HEK293 (cell line): ENCODE measurements around the gene RBBP8.

Experiments
- CTCF ChIA-PET: fragments of 350-600 bp; formaldehyde crosslinking; extraction: SDS; loops from one replicate; lab custom pipeline; 2021; ENCODE audit warnings: antibody characterized with exemption; lab: Yijun Ruan, JAX
- POLR2A ChIA-PET: fragments of 300-600 bp; formaldehyde crosslinking; extraction: SDS; loops from one replicate; lab custom pipeline; 2020; ENCODE audit warnings: antibody characterized with exemption, inconsistent platforms; lab: Yijun Ruan, JAX
- H3K27ac ChIP-seq: fragments of 200-500 bp; sonication (Bioruptor generic); 2 replicates; pipeline ENCODE4 v1.5.1; 2014; ENCODE audit warnings: low read depth, low read length, control low read depth, inconsistent platforms; ENCODE audit errors: extremely low read depth
- H3K36me3 ChIP-seq, 2 experiments: fragments of 200-500 bp in 1 of 2; sonication (Bioruptor generic) in 1 of 2; 1 replicate in 1 of 2; 2 replicates in 1 of 2; pipeline ENCODE4 v1.5.1; 2014 to 2017; ENCODE audit warnings: inconsistent platforms in 2 of 2, low read length in 2 of 2; ENCODE audit not compliant: control insufficient read depth in 2 of 2, insufficient read depth in 1 of 2
- H3K4me1 ChIP-seq: fragments of 200-500 bp; sonication (Bioruptor generic); 2 replicates; pipeline ENCODE4 v1.5.1; 2014; ENCODE audit warnings: mild to moderate bottlenecking, low read length, inconsistent platforms; ENCODE audit not compliant: control insufficient read depth, insufficient read depth
- H3K4me3 ChIP-seq: 2 replicates; pipeline ENCODE4 v1.5.1; 2011; ENCODE audit warnings: low read depth, mild to moderate bottlenecking, control low read depth, low read length, moderate library complexity
- H3K9me3 ChIP-seq: fragments of 200-500 bp; sonication (Bioruptor generic); 2 replicates; pipeline ENCODE4 v1.5.1; 2014; ENCODE audit warnings: low read depth, low read length, inconsistent platforms; ENCODE audit not compliant: control insufficient read depth, insufficient read depth
- GFI1B ChIP-seq: fragments of 450-650 bp; formaldehyde crosslinking; IDR thresholded peaks from 2 replicates; pipeline ENCODE4 v1.5.1; 2016; ENCODE audit warnings: missing biosample characterization, missing genetic modification characterization
- KLF16 ChIP-seq: fragments of 450-650 bp; formaldehyde crosslinking; IDR thresholded peaks from 2 replicates; pipeline ENCODE4 v1.5.1; 2017; ENCODE audit warnings: missing biosample characterization, missing genetic modification characterization
- MEIS1 ChIP-seq: sonication (generic); formaldehyde crosslinking; IDR thresholded peaks from 2 replicates; pipeline ENCODE4 v1.8.1; 2022; ENCODE audit warnings: missing genetic modification reagents, mild to moderate bottlenecking, borderline replicate concordance
- SALL2 ChIP-seq: fragments of 450-650 bp; formaldehyde crosslinking; IDR thresholded peaks from 2 replicates; pipeline ENCODE4 v1.5.0; 2017; ENCODE audit warnings: missing biosample characterization, mild to moderate bottlenecking, missing genetic modification characterization, borderline replicate concordance
- TCF7L2 ChIP-seq: IDR thresholded peaks from 2 replicates; pipeline ENCODE4 v1.6.1; 2011; ENCODE audit warnings: low read depth, mild to moderate bottlenecking, inconsistent platforms, low read length, moderate library complexity, borderline replicate concordance
- TRIM28 ChIP-seq: IDR thresholded peaks from 2 replicates; pipeline ENCODE4 v1.6.1; 2011; ENCODE audit warnings: low read length, control low read depth, borderline replicate concordance
- ZBTB17 ChIP-seq: fragments of 450-650 bp; formaldehyde crosslinking; IDR thresholded peaks from 2 replicates; pipeline ENCODE4 v1.5.1; 2016; ENCODE audit warnings: missing biosample characterization, missing genetic modification characterization
- ZFP69B ChIP-seq: fragments of 450-650 bp; formaldehyde crosslinking; IDR thresholded peaks from 2 replicates; pipeline ENCODE4 v1.5.1; 2016; ENCODE audit warnings: missing biosample characterization, missing genetic modification characterization
- ZNF10 ChIP-seq: fragments of 450-650 bp; formaldehyde crosslinking; IDR thresholded peaks from 2 replicates; pipeline ENCODE4 v1.5.1; 2017; ENCODE audit warnings: missing biosample characterization, missing genetic modification characterization
- ZNF2 ChIP-seq: fragments of 450-650 bp; formaldehyde crosslinking; IDR thresholded peaks from 2 replicates; pipeline ENCODE4 v1.5.1; 2016; ENCODE audit warnings: missing biosample characterization, missing genetic modification characterization
- ZNF202 ChIP-seq: fragments of 450-650 bp; formaldehyde crosslinking; IDR thresholded peaks from 2 replicates; pipeline ENCODE4 v1.5.1; 2016; ENCODE audit warnings: missing biosample characterization, missing genetic modification characterization, borderline replicate concordance
- ZNF221 ChIP-seq: fragments of 450-650 bp; formaldehyde crosslinking; IDR thresholded peaks from 2 replicates; pipeline ENCODE4 v1.5.1; 2017; ENCODE audit warnings: missing biosample characterization, missing genetic modification characterization, borderline replicate concordance
- ZNF24 ChIP-seq: fragments of 450-650 bp; formaldehyde crosslinking; IDR thresholded peaks from 2 replicates; pipeline ENCODE4 v1.5.1; 2016; ENCODE audit warnings: missing biosample characterization, missing genetic modification characterization
- ZNF292 ChIP-seq: fragments of 450-650 bp; formaldehyde crosslinking; IDR thresholded peaks from 2 replicates; pipeline ENCODE4 v1.5.1; 2016; ENCODE audit warnings: low read depth, missing biosample characterization, missing genetic modification characterization, borderline replicate concordance
- ZNF302 ChIP-seq: fragments of 450-650 bp; formaldehyde crosslinking; IDR thresholded peaks from 2 replicates; pipeline ENCODE4 v1.5.1; 2016; ENCODE audit warnings: missing biosample characterization, missing genetic modification characterization, low read depth
- ZNF324 ChIP-seq: fragments of 450-650 bp; formaldehyde crosslinking; IDR thresholded peaks from 2 replicates; pipeline ENCODE4 v1.5.1; 2016; ENCODE audit warnings: missing biosample characterization, missing genetic modification characterization
- ZNF335 ChIP-seq: fragments of 450-650 bp; formaldehyde crosslinking; conservative IDR thresholded peaks from 2 replicates; pipeline ENCODE4 v1.5.1; 2016; ENCODE audit warnings: missing biosample characterization, missing genetic modification characterization
- ZNF350 ChIP-seq: fragments of 450-650 bp; formaldehyde crosslinking; IDR thresholded peaks from 2 replicates; pipeline ENCODE4 v1.5.0; 2017; ENCODE audit warnings: missing biosample characterization, mild to moderate bottlenecking, missing genetic modification characterization
- ZNF391 ChIP-seq: fragments of 450-650 bp; formaldehyde crosslinking; IDR thresholded peaks from 2 replicates; pipeline ENCODE4 v1.5.1; 2016; ENCODE audit warnings: low read depth, missing biosample characterization, missing genetic modification characterization, borderline replicate concordance
- ZNF394 ChIP-seq: fragments of 450-650 bp; formaldehyde crosslinking; IDR thresholded peaks from 2 replicates; pipeline ENCODE4 v1.5.1; 2016; ENCODE audit warnings: missing biosample characterization, missing genetic modification characterization, mild to moderate bottlenecking, moderate library complexity, borderline replicate concordance
- ZNF416 ChIP-seq: fragments of 450-650 bp; formaldehyde crosslinking; IDR thresholded peaks from 2 replicates; pipeline ENCODE4 v1.5.1; 2016; ENCODE audit warnings: missing biosample characterization, missing genetic modification characterization
- ZNF510 ChIP-seq: fragments of 450-650 bp; formaldehyde crosslinking; IDR thresholded peaks from 2 replicates; pipeline ENCODE4 v1.5.1; 2018; ENCODE audit warnings: mild to moderate bottlenecking, missing genetic modification characterization, missing biosample characterization; ENCODE audit not compliant: insufficient replicate concordance
- ZNF843 ChIP-seq: fragments of 450-650 bp; formaldehyde crosslinking; IDR thresholded peaks from 2 replicates; pipeline ENCODE4 v1.5.1; 2016; ENCODE audit warnings: missing biosample characterization, missing genetic modification characterization
- ZSCAN23 ChIP-seq: fragments of 450-650 bp; formaldehyde crosslinking; IDR thresholded peaks from 2 replicates; pipeline ENCODE4 v1.5.1; 2016; ENCODE audit warnings: missing biosample characterization, missing genetic modification characterization
- TF ChIP-seq, protein P1 (sequence below): fragments of 450-650 bp; formaldehyde crosslinking; IDR thresholded peaks from 2 replicates; pipeline ENCODE4 v1.5.1; 2016; ENCODE audit warnings: missing biosample characterization, missing genetic modification characterization
- TF ChIP-seq, protein P2 (sequence below): fragments of 450-650 bp; formaldehyde crosslinking; IDR thresholded peaks from 2 replicates; pipeline ENCODE4 v1.5.1; 2016; ENCODE audit warnings: missing biosample characterization, missing genetic modification characterization
- TF ChIP-seq, protein P3 (sequence below): fragments of 450-650 bp; formaldehyde crosslinking; IDR thresholded peaks from 2 replicates; pipeline ENCODE4; 2016; ENCODE audit warnings: missing biosample characterization, missing genetic modification characterization
- TF ChIP-seq, protein P4 (sequence below): fragments of 450-650 bp; formaldehyde crosslinking; IDR thresholded peaks from 2 replicates; pipeline ENCODE4 v1.5.1; 2017; ENCODE audit warnings: missing biosample characterization, missing genetic modification characterization

Gene RBBP8

DNA sequence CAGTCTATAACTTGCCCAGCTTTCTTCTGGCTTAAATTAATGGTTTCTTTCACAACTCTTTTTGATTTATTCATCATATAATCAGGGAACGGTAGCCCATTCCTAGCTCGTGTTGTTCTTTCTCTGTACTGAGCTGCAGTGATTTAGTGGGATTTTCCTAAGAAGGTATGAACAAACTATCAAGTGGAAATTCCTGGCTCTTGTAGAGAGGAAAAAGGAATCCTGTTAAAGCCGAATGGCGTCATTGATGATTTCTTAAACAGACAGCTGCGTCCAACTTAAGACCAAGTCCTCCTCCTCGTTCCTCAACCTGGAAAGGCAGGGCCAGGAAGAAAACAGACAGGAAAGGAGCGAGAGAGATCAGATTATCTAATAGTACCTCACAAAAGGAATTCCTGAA lies 132.9 kb downstream of the RBBP8 start:
- no peaks in the 10 kb centered on the region for H3K9me3 ChIP-seq
- no peak for TF ChIP-seq ZNF302
- no peak for TF ChIP-seq ZSCAN23 (tag by site-specific recombination)
- no peak for TF ChIP-seq ZNF843 (tag by site-specific recombination)
- TF ChIP-seq ZNF24, result no peak
- TF ChIP-seq TCF7L2, result no peak
- no peak for TF ChIP-seq ZNF350
- no peak for TF ChIP-seq ZNF221
- no peak for TF ChIP-seq GFI1B
- no peak for TF ChIP-seq ZNF416 (tag by site-specific recombination)
- TF ChIP-seq, all 188 proteins: peak for 0
- ChIA-PET CTCF (interaction anchor here (0.5 to 1.4 kb wide), 7 partner anchors 15 to 1156 kb away, joined by 3 to 6 read pairs (median 3); no protein-coding TSS in a partner anchor), POLR2A (no interaction called here)
- Histone ChIP-seq H3K27ac (no peak overlapping the region), H3K4me3 (no peak overlapping the region), H3K4me1 (no peaks in the 10 kb centered on the region), H3K36me3 (no peaks in the 10 kb centered on the region)

DNA sequence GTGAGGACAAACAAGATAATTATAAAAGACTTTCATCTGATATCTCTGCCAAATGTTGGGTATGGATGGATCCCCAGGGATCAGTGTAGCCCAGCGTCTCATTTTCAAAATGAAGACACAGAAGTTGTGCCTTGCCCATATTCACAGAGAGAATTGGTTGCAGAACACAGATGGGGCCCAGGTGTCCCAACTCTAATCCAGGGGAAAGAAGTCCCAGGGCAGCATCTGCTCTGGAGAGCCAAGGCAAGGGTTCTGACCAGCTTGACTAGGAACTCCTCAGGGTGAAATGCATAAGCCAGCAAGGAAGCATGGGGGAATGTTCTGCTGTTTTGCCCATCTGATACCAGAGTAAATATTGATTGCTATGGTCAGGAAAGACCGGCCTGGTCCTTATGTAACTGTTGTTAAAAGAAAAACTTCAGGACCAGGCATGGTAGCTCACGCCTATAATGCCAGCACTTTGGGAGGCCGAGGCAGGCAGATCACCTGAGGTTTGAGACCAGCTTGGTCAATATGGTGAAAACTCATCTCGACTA lies 133.4 kb downstream of the RBBP8 start:
- H3K27ac ChIP-seq, result no peak overlapping the region
- ChIA-PET POLR2A (no interaction called here), CTCF (interaction anchor here (0.5 to 1.4 kb wide), 6 partner anchors 21 to 1156 kb away, joined by 3 to 5 read pairs (median 3); no protein-coding TSS in a partner anchor)
- H3K36me3 ChIP-seq, result no peaks in the 10 kb centered on the region
- H3K9me3 ChIP-seq, result no peaks in the 10 kb centered on the region
- H3K4me3 ChIP-seq, result no peak overlapping the region
- TF ChIP-seq SALL2 (tag by site-specific recombination) (no peak), ZNF391 (no peak), ZFP69B (tag by site-specific recombination) (no peak), ZNF335 (peak; percentile 22; the same call in 1 of the 2 replicates), KLF16 (tag by site-specific recombination) (no peak), ZNF324 (tag by site-specific recombination) (no peak), ZBTB17 (no peak), ZNF2 (tag by site-specific recombination) (no peak), TRIM28 (no peak)
- no peaks in the 10 kb centered on the region for H3K4me1 ChIP-seq

DNA sequence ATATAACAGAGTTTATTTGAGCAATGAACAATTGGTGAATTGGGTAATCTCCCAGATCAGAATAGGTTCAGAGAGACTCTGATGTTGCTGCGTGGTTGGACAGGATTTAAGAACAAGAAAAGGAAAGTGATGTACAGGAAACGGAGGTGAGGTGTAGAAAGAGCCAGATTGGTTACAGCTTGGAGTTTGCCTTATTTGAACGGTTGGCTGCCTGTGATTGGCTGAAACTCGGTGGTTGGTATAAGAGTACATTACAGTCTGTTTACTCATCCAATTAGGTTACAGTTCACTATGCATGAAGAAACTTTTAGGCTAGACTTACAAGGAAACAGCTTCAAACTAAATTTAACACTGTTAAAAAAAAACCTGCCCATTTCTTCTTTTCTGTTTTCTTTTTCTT lies 134.1 kb downstream of the RBBP8 start:
- H3K4me3 ChIP-seq, result no peak overlapping the region
- TF ChIP-seq ZNF10 (tag by site-specific recombination) (no peak), MEIS1 (CRISPR knock-in tag) (no peak), ZNF202 (tag by site-specific recombination) (no peak), ZNF394 (tag by site-specific recombination) (no peak), ZNF510 (no peak), ZNF292 (tag by site-specific recombination) (no peak)
- TF ChIP-seq, protein P1, sequence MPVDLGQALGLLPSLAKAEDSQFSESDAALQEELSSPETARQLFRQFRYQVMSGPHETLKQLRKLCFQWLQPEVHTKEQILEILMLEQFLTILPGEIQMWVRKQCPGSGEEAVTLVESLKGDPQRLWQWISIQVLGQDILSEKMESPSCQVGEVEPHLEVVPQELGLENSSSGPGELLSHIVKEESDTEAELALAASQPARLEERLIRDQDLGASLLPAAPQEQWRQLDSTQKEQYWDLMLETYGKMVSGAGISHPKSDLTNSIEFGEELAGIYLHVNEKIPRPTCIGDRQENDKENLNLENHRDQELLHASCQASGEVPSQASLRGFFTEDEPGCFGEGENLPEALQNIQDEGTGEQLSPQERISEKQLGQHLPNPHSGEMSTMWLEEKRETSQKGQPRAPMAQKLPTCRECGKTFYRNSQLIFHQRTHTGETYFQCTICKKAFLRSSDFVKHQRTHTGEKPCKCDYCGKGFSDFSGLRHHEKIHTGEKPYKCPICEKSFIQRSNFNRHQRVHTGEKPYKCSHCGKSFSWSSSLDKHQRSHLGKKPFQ, result no peak
- TF ChIP-seq, protein P2, sequence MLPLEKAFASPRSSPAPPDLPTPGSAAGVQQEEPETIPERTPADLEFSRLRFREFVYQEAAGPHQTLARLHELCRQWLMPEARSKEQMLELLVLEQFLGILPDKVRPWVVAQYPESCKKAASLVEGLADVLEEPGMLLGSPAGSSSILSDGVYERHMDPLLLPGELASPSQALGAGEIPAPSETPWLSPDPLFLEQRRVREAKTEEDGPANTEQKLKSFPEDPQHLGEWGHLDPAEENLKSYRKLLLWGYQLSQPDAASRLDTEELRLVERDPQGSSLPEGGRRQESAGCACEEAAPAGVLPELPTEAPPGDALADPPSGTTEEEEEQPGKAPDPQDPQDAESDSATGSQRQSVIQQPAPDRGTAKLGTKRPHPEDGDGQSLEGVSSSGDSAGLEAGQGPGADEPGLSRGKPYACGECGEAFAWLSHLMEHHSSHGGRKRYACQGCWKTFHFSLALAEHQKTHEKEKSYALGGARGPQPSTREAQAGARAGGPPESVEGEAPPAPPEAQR, result no peak
- TF ChIP-seq, protein P3, sequence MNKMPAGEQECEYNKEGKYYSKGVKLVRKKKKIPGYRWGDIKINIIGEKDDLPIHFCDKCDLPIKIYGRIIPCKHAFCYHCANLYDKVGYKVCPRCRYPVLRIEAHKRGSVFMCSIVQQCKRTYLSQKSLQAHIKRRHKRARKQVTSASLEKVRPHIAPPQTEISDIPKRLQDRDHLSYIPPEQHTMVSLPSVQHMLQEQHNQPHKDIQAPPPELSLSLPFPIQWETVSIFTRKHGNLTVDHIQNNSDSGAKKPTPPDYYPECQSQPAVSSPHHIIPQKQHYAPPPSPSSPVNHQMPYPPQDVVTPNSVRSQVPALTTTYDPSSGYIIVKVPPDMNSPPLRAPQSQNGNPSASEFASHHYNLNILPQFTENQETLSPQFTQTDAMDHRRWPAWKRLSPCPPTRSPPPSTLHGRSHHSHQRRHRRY (tag by site-specific recombination), result no peak
- TF ChIP-seq, protein P4, sequence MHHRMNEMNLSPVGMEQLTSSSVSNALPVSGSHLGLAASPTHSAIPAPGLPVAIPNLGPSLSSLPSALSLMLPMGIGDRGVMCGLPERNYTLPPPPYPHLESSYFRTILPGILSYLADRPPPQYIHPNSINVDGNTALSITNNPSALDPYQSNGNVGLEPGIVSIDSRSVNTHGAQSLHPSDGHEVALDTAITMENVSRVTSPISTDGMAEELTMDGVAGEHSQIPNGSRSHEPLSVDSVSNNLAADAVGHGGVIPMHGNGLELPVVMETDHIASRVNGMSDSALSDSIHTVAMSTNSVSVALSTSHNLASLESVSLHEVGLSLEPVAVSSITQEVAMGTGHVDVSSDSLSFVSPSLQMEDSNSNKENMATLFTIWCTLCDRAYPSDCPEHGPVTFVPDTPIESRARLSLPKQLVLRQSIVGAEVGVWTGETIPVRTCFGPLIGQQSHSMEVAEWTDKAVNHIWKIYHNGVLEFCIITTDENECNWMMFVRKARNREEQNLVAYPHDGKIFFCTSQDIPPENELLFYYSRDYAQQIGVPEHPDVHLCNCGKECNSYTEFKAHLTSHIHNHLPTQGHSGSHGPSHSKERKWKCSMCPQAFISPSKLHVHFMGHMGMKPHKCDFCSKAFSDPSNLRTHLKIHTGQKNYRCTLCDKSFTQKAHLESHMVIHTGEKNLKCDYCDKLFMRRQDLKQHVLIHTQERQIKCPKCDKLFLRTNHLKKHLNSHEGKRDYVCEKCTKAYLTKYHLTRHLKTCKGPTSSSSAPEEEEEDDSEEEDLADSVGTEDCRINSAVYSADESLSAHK (tag by site-specific recombination), result no peak

More for the DNA sequence above, 134.1 kb downstream of the RBBP8 start:
- Histone ChIP-seq H3K9me3 (no peaks in the 10 kb centered on the region), H3K36me3 (no peaks in the 10 kb centered on the region), H3K27ac (no peak overlapping the region), H3K4me1 (no peaks in the 10 kb centered on the region)
- ChIA-PET CTCF (interaction anchor here (0.7 to 1.4 kb wide), 4 partner anchors 36 to 851 kb away, joined by 3 read pairs; no protein-coding TSS in a partner anchor), POLR2A (interaction anchor here (0.6 kb wide), 1 partner anchor 88 kb away, joined by 5 read pairs; no protein-coding TSS in a partner anchor)
